ENCODE measurements around the gene TLK2. TPM values are rescaled to one million over a fixed set of nuclear protein-coding genes. Genes with fewer than 3 reads are reported as not detected.

TLK2 gene
- total and polyA plus RNA-seq, 2 donors (not counting 3 experiments of a cell fraction or from before 2014, with no cell fraction given): 30.7 to 40.7 TPM

- Histone ChIP-seq H3K36me3 (ENCODE audit: control insufficient read depth in 2 of 2, extremely low read depth in 1 of 2, insufficient read depth in 2 of 2, low read length in 2 of 2) (no peaks in the 10 kb centered on the region), H2AFZ (ENCODE audit: low read depth, low read length) (no peak overlapping the region), H3K4me1 (ENCODE audit: control insufficient read depth, extremely low read depth, insufficient read depth, low read length) (peaks cover 16% of the 10 kb centered on the region), H3K79me2 (ENCODE audit: control insufficient read depth, insufficient read depth, low read length) (no peaks in the 10 kb centered on the region), H3K9me3 (replicated peaks; ENCODE audit: control insufficient read depth, insufficient read depth, low read length) (no peaks in the 10 kb centered on the region), H4K20me1 (replicated peaks; ENCODE audit: control insufficient read depth, extremely low read depth, insufficient read depth, low read length) (no peaks in the 10 kb centered on the region), H3K4me2 (ENCODE audit: insufficient read depth, low read length) (no peak overlapping the region), H3K9me1 (replicated peaks; ENCODE audit: control insufficient read depth, extremely low read depth, insufficient read depth, low read length) (no peaks in the 10 kb centered on the region), H3K9ac (replicated peaks; ENCODE audit: extremely low read depth, insufficient read depth, low read length) (no peak overlapping the region), H3K27me3 (ENCODE audit: control insufficient read depth in 2 of 2, insufficient read depth in 2 of 2, low read length in 2 of 2) (no peaks in the 10 kb centered on the region), H3K27ac (ENCODE audit: insufficient read depth, low read depth, low read length) (no peak overlapping the region), H3K4me3 (replicated peaks in 1 of 3; ENCODE audit: insufficient read depth in 1 of 3, low read depth in 1 of 3, low read length in 3 of 3) (no peak overlapping the region)
- CTCF ChIA-PET: interaction anchor here (1.2 kb wide), 1 partner anchor 10 kb away, joined by 5 read pairs; no protein-coding TSS in a partner anchor
- no peak for DNase-seq (ENCODE audit: low read depth, low spot score)
- no peak for TF ChIP-seq MAX (IDR thresholded peaks at IDR 0.05; ENCODE audit: insufficient read depth, insufficient read length)
- no peak for TF ChIP-seq CTCF (IDR thresholded peaks at IDR 0.05; ENCODE audit: extremely low read depth in 1 of 2, insufficient read depth in 1 of 2, low read depth in 1 of 2, low read length in 2 of 2)
- no peak for TF ChIP-seq EZH2 (IDR thresholded peaks at IDR 0.05; ENCODE audit: borderline replicate concordance, low read depth, low read length, severe bottlenecking)
- no peak for TF ChIP-seq GATA2 (IDR thresholded peaks at IDR 0.05; ENCODE audit: insufficient read depth, insufficient read length, low read depth, low read length)
- no peak for TF ChIP-seq POLR2A (IDR thresholded peaks at IDR 0.05; ENCODE audit: low read depth, low read length)
- no peak for TF ChIP-seq POLR2AphosphoS5 (IDR thresholded peaks at IDR 0.05; ENCODE audit: insufficient read depth, low read depth, low read length)
- TF ChIP-seq FOS (IDR thresholded peaks at IDR 0.05; ENCODE audit: borderline replicate concordance, insufficient read depth, low read length): no peak
- no peak for TF ChIP-seq JUN (IDR thresholded peaks at IDR 0.05; ENCODE audit: borderline replicate concordance, insufficient read depth, insufficient read length, low read depth)
- TF ChIP-seq MYC (IDR thresholded peaks at IDR 0.05; ENCODE audit: low read depth, low read length): no peak
- POLR2A ChIA-PET: no interaction called here
- dilution Hi-C loops (cut with MboI; ENCODE audit: extremely low pct_ligation_motif_present, low sequenced_read_pairs): no loop called here
- no TSS peak for BruUV-seq (replicated peaks)
- intact Hi-C loops (cut with micrococcal nuclease): no loop called here
- FAIRE-seq: no peak
Measured at GRCh38 chr17:62648956-62649294, 170.3 kb downstream of the TLK2 start.

Data from endothelial cell of umbilical vein (primary cell).